CMK (cell line): Measurements from ENCODE around the gene SLC27A3.
"Not testable (repeated sequence)": the region's sequence is repeated elsewhere in the genome, so short reads cannot be mapped to it uniquely, and the experiment has no call there.

ENCODE experiments used
- DNase-seq: peaks from one replicate; pipeline ENCODE4 v3.0.0-alpha.2; 2010; ENCODE audit warnings: low read depth

SLC27A3 gene

DNA sequence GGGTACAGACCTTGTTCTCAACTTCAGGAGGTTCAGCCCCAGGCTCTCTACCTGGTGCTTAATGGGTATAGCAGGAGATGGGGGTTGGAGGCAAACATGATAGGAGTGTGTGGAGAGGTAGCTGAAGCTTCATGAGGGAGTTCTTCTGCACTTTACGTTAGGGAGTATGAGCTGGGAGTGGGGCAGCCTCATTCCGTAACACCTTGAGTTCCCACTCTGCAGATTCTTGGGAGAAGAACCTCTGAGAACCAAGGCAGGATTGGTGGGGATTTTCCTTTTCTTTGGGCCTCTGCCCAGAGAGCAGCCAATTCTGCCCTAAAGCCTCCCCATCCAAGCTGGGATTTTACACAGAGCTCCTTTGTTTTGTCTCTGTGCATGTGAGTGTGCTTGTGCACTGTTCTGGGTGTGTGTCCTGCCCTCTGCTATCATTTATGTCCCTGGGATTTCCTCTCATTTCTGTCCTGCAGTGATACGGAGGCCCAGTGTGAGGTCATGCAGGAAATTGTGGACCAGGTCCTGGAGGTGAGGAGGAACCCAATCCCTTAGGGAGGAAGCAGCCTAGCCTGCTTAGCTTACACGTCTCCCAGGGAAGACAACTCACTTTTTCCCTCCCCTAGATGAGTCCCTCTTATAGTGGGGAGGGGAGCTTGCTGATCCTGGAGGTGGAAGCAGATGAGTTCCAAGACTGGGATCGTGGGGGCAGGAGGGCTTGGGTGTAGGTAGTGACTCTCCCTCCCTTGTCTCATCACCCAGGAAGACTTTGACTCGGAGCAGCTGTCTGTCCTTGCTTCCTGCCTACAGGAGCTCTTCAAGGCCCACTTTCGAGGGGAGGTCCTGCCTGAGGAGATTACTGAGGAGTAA lies 11.6 kb upstream of the SLC27A3 start:
- DNase-seq = no peak

DNA sequence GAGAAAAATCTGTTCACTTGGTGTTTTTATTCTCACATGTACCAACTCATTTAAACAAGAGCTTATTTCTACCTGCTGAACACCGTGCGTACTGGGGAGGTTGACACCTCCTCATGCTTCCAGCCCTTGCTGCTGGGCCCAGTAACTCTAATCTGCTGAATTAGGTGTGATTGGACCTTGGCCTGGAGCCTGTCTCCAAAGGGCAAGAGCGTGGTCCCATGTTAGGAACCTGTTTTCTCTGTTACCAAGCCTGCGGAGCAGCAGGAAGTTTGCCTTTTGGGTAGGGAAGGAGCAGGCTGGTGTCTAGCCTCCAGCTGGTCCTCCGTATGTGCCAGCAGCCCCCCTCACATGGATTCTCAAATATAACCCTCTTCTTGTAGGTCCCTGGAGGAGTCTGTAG lies 10.9 kb upstream of the SLC27A3 start:
- DNase-seq = no peak

DNA sequence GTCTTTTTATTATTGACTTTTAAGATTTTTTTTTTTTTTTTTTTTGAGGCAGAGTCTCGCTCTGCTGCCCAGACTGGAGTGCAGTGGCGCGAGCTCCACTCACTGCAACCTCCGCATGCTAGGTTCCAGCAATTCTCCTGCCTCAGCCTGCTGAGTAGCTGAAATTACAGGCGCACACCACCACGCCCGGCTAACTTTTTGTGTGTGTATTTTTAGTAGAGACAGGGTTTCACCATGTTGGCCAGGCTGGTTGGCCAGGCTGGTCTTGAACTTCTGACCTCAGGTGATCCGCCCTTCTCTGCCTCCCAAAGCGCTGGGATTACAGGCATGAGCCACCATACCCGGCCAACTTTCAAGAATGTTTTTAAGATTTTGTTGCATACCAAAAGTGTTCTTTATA lies 8.5 kb upstream of the SLC27A3 start:
- not testable (repeated sequence) for DNase-seq

DNA sequence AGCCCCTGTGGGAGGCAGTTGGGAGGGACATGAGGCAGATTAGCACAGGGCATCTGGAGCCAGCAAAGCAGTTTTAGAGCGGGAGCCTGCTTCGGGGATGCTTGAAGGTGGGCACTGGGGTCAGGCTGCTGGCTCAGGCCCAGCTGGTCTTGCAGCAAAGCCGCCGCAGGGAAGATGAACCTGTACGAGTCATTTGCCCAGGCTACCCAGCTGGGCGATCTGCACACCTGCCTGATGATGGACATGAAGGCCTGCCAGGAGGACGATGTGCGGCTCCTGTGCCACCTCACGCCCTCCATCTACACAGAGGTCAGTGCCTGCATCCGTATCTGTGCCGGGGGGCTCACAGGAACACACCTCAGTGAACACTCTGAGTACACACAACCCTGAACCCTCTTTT lies 7.7 kb upstream of the SLC27A3 start:
- no peak for DNase-seq

GRCh38 chr1:153768316-153769181 lies 6.7 kb upstream of the SLC27A3 start:
- no peak for DNase-seq

GRCh38 chr1:153769221-153769620 lies 6.0 kb upstream of the SLC27A3 start:
- no peak for DNase-seq

DNA sequence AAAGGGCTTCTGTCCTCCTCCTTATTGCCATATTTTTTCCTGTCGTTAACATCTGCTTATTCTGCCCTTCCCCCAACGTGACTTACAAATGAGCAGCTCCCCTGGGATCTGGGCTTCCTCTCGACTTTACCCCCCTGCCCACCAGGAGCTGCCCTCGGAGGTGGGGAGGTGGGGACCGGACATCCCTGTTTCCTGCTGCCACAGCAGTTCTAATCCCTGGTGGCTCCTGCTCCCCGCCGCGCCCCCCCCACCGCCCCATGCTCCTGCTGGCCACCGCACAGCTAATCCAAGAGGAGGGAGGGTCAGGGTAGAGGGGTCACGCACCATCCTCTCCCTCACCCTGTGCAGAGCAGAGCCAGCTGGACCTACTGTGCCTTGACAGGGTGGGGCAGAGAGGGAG lies 4.4 kb upstream of the SLC27A3 start:
- no peak for DNase-seq

- no peak for DNase-seq
These were observed 3.9 kb upstream of the SLC27A3 start for GRCh38 chr1:153771261-153771660.

GRCh38 chr1:153771841-153772593 lies 3.2 kb upstream of the SLC27A3 start:
- DNase-seq = no peak

- DNase-seq = peak; percentile 42
These were observed 1.9 kb upstream of the SLC27A3 start for GRCh38 chr1:153773096-153773921.

DNA sequence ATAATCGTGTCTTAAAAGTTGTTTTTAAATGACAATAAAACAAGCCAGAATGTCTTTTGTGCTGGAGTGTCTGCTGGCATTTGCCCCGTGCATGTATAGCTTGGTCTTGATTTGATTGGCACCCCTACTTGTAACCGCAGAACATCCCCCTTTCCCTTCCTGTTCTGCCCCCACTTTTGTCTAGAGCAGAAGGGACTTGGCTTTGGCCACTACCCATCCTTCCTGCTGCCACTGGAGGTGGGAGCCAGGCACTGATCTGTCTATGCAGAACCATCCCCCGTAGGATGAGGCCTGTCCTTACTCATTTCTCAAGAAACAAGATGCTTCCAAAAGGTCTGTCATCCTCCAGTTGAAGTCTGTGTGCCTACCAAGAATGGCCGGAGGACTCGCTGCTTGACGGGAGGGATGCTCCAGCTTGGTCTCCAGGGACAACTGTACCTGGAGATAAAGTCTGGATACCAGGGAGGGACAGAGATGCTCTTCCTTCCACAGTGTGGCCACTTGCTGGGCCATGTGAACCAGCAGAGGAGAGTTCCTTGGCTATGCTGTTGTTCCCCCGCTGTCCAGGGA lies 1.1 kb upstream of the SLC27A3 start:
- DNase-seq = peak; percentile 70

DNA sequence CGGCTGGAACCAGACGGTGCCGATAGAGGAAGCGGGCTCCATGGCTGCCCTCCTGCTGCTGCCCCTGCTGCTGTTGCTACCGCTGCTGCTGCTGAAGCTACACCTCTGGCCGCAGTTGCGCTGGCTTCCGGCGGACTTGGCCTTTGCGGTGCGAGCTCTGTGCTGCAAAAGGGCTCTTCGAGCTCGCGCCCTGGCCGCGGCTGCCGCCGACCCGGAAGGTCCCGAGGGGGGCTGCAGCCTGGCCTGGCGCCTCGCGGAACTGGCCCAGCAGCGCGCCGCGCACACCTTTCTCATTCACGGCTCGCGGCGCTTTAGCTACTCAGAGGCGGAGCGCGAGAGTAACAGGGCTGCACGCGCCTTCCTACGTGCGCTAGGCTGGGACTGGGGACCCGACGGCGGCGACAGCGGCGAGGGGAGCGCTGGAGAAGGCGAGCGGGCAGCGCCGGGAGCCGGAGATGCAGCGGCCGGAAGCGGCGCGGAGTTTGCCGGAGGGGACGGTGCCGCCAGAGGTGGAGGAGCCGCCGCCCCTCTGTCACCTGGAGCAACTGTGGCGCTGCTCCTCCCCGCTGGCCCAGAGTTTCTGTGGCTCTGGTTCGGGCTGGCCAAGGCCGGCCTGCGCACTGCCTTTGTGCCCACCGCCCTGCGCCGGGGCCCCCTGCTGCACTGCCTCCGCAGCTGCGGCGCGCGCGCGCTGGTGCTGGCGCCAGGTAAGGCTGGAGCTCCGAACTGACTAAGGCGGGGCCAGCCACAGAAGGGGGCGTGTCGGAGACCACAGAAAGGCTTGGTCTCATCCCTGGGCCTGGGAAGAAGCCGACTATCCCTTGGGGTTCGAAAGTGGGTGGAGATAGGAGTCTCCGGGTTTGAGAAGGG lies 486 bp downstream of the SLC27A3 start:
- no peak for DNase-seq

GRCh38 chr1:153776352-153776751 lies 1.1 kb downstream of the SLC27A3 start:
- no peak for DNase-seq

DNA sequence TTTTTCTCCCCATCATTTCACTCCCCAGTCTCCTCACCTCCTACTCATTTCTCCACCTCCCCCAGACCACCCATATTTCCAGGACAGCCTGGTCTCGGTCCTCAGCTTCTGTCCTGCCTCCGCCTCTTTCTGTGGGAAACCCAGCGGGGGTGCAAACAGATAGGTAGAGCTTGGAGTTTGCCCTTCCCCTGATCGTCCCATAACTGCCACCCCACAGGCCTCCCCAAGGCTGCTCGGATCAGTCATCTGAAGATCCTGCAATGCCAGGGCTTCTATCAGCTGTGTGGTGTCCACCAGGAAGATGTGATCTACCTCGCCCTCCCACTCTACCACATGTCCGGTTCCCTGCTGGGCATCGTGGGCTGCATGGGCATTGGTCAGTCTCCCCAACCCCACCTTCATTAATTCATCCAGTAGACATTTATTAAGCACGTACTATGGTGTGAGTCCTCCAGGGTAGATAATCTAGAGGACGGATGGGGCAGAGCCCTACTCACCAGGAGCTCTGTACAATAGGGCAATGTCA lies 1.7 kb downstream of the SLC27A3 start:
- no peak for DNase-seq

GRCh38 chr1:153777648-153778047 lies 2.4 kb downstream of the SLC27A3 start:
- DNase-seq = no peak

- DNase-seq = no peak
These were observed 3.0 kb downstream of the SLC27A3 start for GRCh38 chr1:153778051-153778823.

GRCh38 chr1:153778824-153779519 lies 3.8 kb downstream of the SLC27A3 start:
- DNase-seq = no peak

GRCh38 chr1:153779781-153780541 lies 4.8 kb downstream of the SLC27A3 start:
- no peak for DNase-seq
